Parathyroid adenoma (tissue), 2 donors: ENCODE measurements around the gene DMC1.
"Not testable (repeated sequence)": the region's sequence is repeated elsewhere in the genome, so short reads cannot be mapped to it uniquely, and the experiment has no call there.

Experiments used
- H2AFZ ChIP-seq: fragments of 300-600 bp; sonication (generic); one replicate; pipeline ENCODE4 v1.7.0; 2017; ENCODE audit warnings: antibody characterized with exemption, mild to moderate bottlenecking
- H3K27ac ChIP-seq: fragments of 300-600 bp; sonication (generic); one replicate; pipeline ENCODE4 v1.7.0; 2017
- H3K27me3 ChIP-seq: fragments of 300-600 bp; sonication (generic); one replicate; pipeline ENCODE4 v1.7.0; 2017; ENCODE audit warnings: low read length; ENCODE audit not compliant: control insufficient read depth, insufficient read depth
- H3K36me3 ChIP-seq: fragments of 300-600 bp; sonication (generic); one replicate; pipeline ENCODE4 v1.7.0; 2017; ENCODE audit warnings: low read length; ENCODE audit not compliant: control insufficient read depth, insufficient read depth
- H3K4me1 ChIP-seq: fragments of 300-600 bp; sonication (generic); one replicate; pipeline ENCODE4 v1.7.0; 2017; ENCODE audit warnings: control low read depth
- H3K4me2 ChIP-seq: fragments of 300-600 bp; sonication (generic); one replicate; pipeline ENCODE4 v1.7.0; 2017; ENCODE audit warnings: low read length
- H3K4me3 ChIP-seq: fragments of 300-600 bp; sonication (generic); one replicate; pipeline ENCODE4 v1.7.0; 2017; ENCODE audit warnings: low read depth, low read length
- H3K79me2 ChIP-seq: fragments of 300-600 bp; sonication (generic); one replicate; pipeline ENCODE4 v1.7.0; 2017; ENCODE audit warnings: control low read depth
- H3K9ac ChIP-seq: fragments of 300-600 bp; sonication (generic); one replicate; pipeline ENCODE4 v1.7.0; 2017; ENCODE audit warnings: mild to moderate bottlenecking
- H3K9me3 ChIP-seq: fragments of 300-600 bp; sonication (generic); one replicate; pipeline ENCODE4 v1.7.0; 2017; ENCODE audit warnings: low read length; ENCODE audit not compliant: control insufficient read depth
- TF ChIP-seq, protein P1 (sequence below): fragments of 300-600 bp; sonication (generic); IDR thresholded peaks from one replicate; pipeline ENCODE4 v1.7.0; 2017; ENCODE audit warnings: antibody characterized with exemption, mild to moderate bottlenecking
- donor health status: primary hyperparathyroidism.

The DMC1 gene

DNA sequence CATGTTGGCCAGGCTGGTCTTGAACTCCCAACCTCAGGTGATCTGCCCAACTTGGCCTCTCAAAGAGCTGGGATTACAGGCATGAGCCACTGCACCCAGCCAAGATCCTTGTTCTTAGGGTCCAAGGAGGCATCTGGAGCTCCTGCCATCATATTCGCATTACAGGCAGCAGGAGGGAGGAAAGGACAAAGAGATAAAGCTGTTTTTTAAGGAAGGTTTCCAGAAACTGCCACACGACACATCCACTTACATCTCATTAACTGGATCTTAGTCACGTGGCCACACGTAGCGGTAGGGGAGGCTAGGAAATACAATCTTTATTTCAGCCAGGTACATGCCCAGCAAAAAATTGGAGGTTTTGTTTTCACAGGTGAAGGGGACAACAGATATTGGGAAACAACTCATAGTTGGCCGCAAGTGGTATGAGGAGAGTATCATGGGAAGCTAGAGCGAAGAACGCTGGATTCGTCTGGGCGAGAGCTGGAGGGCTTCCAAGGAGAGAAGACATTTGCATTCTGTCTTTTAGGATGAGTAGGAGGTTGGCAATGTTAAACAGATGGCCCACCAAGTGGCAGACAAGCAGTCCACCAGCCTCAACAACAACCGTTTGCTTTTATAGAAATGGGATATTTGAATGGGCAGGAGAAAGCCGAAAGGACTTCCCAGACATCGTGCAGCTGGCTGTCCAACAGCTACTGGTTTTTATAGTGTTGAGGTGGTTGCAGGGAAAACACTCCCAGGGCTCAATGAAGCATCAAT is 39.2 kb upstream of the DMC1 start:
- Histone ChIP-seq H3K4me3 (no peak overlapping the region), H3K9me3 (no peaks in the 10 kb centered on the region), H2AFZ (no peak overlapping the region)

DNA sequence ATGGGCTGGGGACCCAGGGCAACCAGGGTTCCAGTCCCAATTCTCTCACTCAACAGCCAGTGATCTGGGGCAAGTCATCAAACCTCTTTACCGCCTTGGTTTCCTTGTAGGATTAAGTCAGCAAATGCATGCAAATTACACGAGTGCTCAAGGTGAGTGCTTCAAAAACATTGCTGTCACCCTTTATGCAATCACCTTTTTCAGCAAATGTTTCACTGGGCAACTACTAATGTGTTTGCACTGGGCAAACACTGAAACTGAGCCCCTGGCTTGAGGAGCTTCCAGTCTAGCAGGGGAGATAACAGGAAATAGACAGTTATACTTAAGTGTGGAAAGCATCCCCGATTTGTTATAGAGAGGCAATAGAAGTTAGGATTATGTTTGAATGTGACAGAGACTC is 37.7 kb upstream of the DMC1 start:
- H3K27ac ChIP-seq = no peak overlapping the region
- H3K36me3 ChIP-seq = no peaks in the 10 kb centered on the region
- no peaks in the 10 kb centered on the region for H3K9me3 ChIP-seq
- TF ChIP-seq, protein P1, sequence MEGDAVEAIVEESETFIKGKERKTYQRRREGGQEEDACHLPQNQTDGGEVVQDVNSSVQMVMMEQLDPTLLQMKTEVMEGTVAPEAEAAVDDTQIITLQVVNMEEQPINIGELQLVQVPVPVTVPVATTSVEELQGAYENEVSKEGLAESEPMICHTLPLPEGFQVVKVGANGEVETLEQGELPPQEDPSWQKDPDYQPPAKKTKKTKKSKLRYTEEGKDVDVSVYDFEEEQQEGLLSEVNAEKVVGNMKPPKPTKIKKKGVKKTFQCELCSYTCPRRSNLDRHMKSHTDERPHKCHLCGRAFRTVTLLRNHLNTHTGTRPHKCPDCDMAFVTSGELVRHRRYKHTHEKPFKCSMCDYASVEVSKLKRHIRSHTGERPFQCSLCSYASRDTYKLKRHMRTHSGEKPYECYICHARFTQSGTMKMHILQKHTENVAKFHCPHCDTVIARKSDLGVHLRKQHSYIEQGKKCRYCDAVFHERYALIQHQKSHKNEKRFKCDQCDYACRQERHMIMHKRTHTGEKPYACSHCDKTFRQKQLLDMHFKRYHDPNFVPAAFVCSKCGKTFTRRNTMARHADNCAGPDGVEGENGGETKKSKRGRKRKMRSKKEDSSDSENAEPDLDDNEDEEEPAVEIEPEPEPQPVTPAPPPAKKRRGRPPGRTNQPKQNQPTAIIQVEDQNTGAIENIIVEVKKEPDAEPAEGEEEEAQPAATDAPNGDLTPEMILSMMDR = no peak
- no peak overlapping the region for H2AFZ ChIP-seq
- H3K4me1 ChIP-seq = no peaks in the 10 kb centered on the region
- no peak overlapping the region for H3K9ac ChIP-seq
- no peaks in the 10 kb centered on the region for H3K79me2 ChIP-seq
- H3K4me3 ChIP-seq = no peak overlapping the region
- no peak overlapping the region for H3K4me2 ChIP-seq
- no peaks in the 10 kb centered on the region for H3K27me3 ChIP-seq

More for the DNA sequence above, 39.2 kb upstream of the DMC1 start:
- Histone ChIP-seq H3K27ac (no peak overlapping the region), H3K4me1 (no peaks in the 10 kb centered on the region), H3K27me3 (no peaks in the 10 kb centered on the region), H3K4me2 (no peak overlapping the region), H3K79me2 (no peaks in the 10 kb centered on the region), H3K36me3 (no peaks in the 10 kb centered on the region), H3K9ac (no peak overlapping the region)
- TF ChIP-seq, protein P1 = no peak

- no peak overlapping the region for H3K9ac ChIP-seq
- no peak overlapping the region for H3K4me2 ChIP-seq
- no peak overlapping the region for H2AFZ ChIP-seq
- no peaks in the 10 kb centered on the region for H3K9me3 ChIP-seq
- H3K4me1 ChIP-seq = no peaks in the 10 kb centered on the region
- TF ChIP-seq, protein P1 = no peak
- H3K27ac ChIP-seq = no peak overlapping the region
- no peaks in the 10 kb centered on the region for H3K79me2 ChIP-seq
- no peak overlapping the region for H3K4me3 ChIP-seq
- H3K36me3 ChIP-seq = no peaks in the 10 kb centered on the region
- H3K27me3 ChIP-seq = no peaks in the 10 kb centered on the region
These were observed 32.2 kb upstream of the DMC1 start for GRCh38 chr22:38602166-38602565.

- no peak overlapping the region for H3K27ac ChIP-seq
- TF ChIP-seq, protein P1 = no peak
- no peaks in the 10 kb centered on the region for H3K4me1 ChIP-seq
- H3K9ac ChIP-seq = no peak overlapping the region
- no peaks in the 10 kb centered on the region for H3K36me3 ChIP-seq
- H3K9me3 ChIP-seq = no peaks in the 10 kb centered on the region
- H3K79me2 ChIP-seq = no peaks in the 10 kb centered on the region
- H3K4me3 ChIP-seq = no peak overlapping the region
- no peak overlapping the region for H2AFZ ChIP-seq
- no peak overlapping the region for H3K4me2 ChIP-seq
- H3K27me3 ChIP-seq = no peaks in the 10 kb centered on the region
These were observed 31.3 kb upstream of the DMC1 start for GRCh38 chr22:38601221-38601764.

DNA sequence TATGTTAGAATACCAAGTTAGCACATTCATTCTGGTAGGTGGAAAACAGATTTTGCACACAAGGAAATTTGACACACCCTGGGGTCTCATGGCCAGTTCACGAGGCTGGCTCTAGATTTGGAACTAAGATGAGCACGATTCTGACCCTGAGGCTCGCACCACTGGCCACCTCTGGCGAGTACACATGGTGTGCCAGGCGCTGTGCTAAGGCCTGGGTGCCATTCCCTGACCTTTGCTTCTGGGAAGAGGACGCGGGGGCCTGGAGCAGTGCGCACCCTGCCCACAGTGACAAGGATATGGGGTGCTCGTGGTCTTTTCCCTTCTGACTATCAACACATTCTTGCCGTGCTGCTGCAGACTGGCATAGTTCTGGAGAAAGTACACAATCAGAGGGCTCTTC is 29.5 kb upstream of the DMC1 start:
- Histone ChIP-seq H3K27me3 (no peaks in the 10 kb centered on the region), H3K4me3 (no peak overlapping the region), H3K79me2 (no peaks in the 10 kb centered on the region), H3K4me1 (no peaks in the 10 kb centered on the region), H3K36me3 (no peaks in the 10 kb centered on the region), H3K9ac (no peak overlapping the region), H3K9me3 (no peaks in the 10 kb centered on the region), H2AFZ (no peak overlapping the region), H3K4me2 (no peak overlapping the region), H3K27ac (no peak overlapping the region)
- TF ChIP-seq, protein P1 = no peak

DNA sequence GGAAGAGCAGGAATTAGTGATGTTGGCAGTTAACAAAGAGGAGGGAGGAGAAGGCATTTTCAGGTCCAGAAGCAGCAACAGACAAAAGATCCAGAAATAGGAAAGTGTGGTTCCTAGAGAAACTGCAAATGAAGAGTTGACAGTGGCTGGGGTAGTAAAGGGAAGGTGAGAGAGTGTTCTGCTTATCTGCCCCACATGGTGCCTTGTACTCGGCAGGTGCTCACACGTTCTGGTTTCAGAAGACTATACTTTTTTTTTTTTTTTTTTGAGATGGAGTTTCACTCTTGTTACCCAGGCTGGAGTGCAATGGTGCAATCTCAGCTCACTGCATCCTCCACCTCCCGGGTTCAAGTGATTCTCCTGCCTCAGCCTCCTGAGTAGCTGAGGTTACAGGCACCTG is 12.9 kb upstream of the DMC1 start:
- H3K79me2 ChIP-seq, H3K4me3 ChIP-seq, H3K4me2 ChIP-seq, H3K9ac ChIP-seq, H2AFZ ChIP-seq, H3K27me3 ChIP-seq, H3K27ac ChIP-seq, H3K4me1 ChIP-seq, H3K9me3 ChIP-seq, H3K36me3 ChIP-seq: not testable (repeated sequence)
